ENCODE measurements around the gene C1QTNF8. TPM values are rescaled to one million over a fixed set of nuclear protein-coding genes. Genes with fewer than 3 reads are reported as not detected.

C1QTNF8 gene
- total RNA-seq, 1 donor from 2014 or later: not detected

DNA sequence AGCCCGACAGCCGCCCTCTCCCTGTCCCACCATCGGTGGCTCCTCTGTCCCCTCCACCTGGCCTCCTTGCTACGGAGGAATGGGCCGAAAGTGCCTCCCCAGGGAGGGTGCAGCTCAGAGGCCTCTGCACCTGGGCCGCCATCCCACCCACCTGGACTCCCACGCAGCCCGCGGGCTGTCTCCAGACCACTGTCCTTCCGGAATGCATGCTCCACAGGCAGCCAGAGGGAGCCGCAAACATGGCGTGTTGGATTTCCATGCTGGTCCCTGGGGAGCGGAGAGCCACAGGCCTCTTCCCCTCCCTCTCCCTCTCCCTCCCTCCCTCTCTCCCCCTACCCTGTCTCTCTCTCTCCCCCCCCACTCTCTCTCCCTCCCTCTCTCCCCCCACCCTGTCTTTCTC is 20.5 kb downstream of the C1QTNF8 start:
- ATAC-seq (no peak), DNase-seq (no peak)
- Histone ChIP-seq H3K36me3 (no peaks in the 10 kb centered on the region), H3K4me3 (no peak overlapping the region), H3K27me3 (ENCODE audit: low read depth) (peaks cover 72% of the 10 kb centered on the region), H3K27ac (no peak overlapping the region), H3K9me3 (no peaks in the 10 kb centered on the region), H3K4me1 (no peaks in the 10 kb centered on the region)
- intact Hi-C loops (cut with DNase I): no loop called here
- TF ChIP-seq CTCF (IDR thresholded peaks at IDR 0.05): no peak

GRCh38 chr16:1074379-1074649 is 21.7 kb downstream of the C1QTNF8 start:
- DNase-seq: no peak
- no peak overlapping the region for H3K27ac ChIP-seq
- no peak for ATAC-seq
- no peaks in the 10 kb centered on the region for H3K9me3 ChIP-seq
- no peaks in the 10 kb centered on the region for H3K4me1 ChIP-seq
- TF ChIP-seq CTCF (IDR thresholded peaks at IDR 0.05): no peak
- no peak overlapping the region for H3K4me3 ChIP-seq
- intact Hi-C loops (cut with DNase I): no loop called here
- peaks cover 77% of the 10 kb centered on the region for H3K27me3 ChIP-seq (ENCODE audit: low read depth)
- no peaks in the 10 kb centered on the region for H3K36me3 ChIP-seq

- Histone ChIP-seq H3K27me3 (ENCODE audit: low read depth) (peaks cover 80% of the 10 kb centered on the region), H3K36me3 (no peaks in the 10 kb centered on the region), H3K9me3 (no peaks in the 10 kb centered on the region), H3K4me3 (no peak overlapping the region), H3K4me1 (no peaks in the 10 kb centered on the region), H3K27ac (no peak overlapping the region)
- intact Hi-C loops (cut with DNase I): no loop called here
- ATAC-seq: no peak
- TF ChIP-seq CTCF (IDR thresholded peaks at IDR 0.05): no peak
- DNase-seq: no peak
These were observed 22.3 kb downstream of the C1QTNF8 start for GRCh38 chr16:1073566-1074378.

DNA sequence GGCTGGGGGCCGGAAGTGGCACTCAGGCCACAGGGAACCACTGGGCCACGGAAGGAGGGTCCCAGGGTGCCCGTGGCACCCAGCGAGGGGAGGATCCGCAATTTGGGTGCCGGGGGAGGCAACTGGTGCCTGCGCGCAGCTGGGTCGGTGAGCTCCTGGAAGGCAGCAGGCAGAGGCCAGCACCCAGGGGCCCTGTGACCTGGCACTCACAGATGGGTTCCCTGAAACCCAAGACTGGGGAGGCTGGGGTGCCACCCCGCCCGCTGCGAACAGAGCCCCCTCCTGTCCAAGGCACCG is 22.8 kb downstream of the C1QTNF8 start:
- intact Hi-C loops (cut with DNase I): no loop called here
- H3K27me3 ChIP-seq (ENCODE audit: low read depth): peaks cover 83% of the 10 kb centered on the region
- ATAC-seq (no peak), DNase-seq (no peak)
- TF ChIP-seq CTCF (IDR thresholded peaks at IDR 0.05): no peak
- no peaks in the 10 kb centered on the region for H3K4me1 ChIP-seq
- no peak overlapping the region for H3K27ac ChIP-seq
- no peaks in the 10 kb centered on the region for H3K36me3 ChIP-seq
- H3K9me3 ChIP-seq: no peaks in the 10 kb centered on the region
- no peak overlapping the region for H3K4me3 ChIP-seq

- intact Hi-C loops (cut with DNase I): no loop called here
- Histone ChIP-seq H3K9me3 (no peaks in the 10 kb centered on the region), H3K4me3 (no peak within 1 kb of the TSS), H3K4me1 (no peaks in the 10 kb centered on the region), H3K27me3 (ENCODE audit: low read depth) (peaks cover 89% of the 10 kb centered on the region), H3K27ac (no peak within 1 kb of the TSS), H3K36me3 (no peaks in the 10 kb centered on the region)
- DNase-seq: no peak
- no peak for TF ChIP-seq CTCF (IDR thresholded peaks at IDR 0.05)
- no peak for ATAC-seq
These were observed 23.4 kb downstream of the C1QTNF8 start, which contains the start of gene SSTR5 for GRCh38 chr16:1072526-1073261. SSTR5 (plus strand) TSS chr16:1072747; CDS start chr16:1078869, 6,122 bp downstream.
